PC-9 (cell line): Measurements from ENCODE around the gene TBRG4. TPM values are rescaled to one million over a fixed set of nuclear protein-coding genes. Genes with fewer than 3 reads are reported as not detected.

Source experiments
- BruUV-seq: library from RNA; stranded (reverse); fragments of 400-500 nt; replicated peaks from 2 replicates; lab custom pipeline; 2021; lab: Mats Ljungman, UMichigan
- CTCF ChIA-PET: fragments of 300-600 bp; sonication (Branson Sonifier 250); formaldehyde crosslinking; loops from one replicate; lab custom pipeline; 2022; ENCODE audit warnings: antibody characterized with exemption; lab: Charles Lee
- POLR2A ChIA-PET: fragments of 300-600 bp; sonication (Branson Sonifier 250); formaldehyde crosslinking; loops from one replicate; lab custom pipeline; 2022; ENCODE audit warnings: antibody characterized with exemption; ENCODE audit not compliant: unreplicated experiment; lab: Charles Lee
- DNase-seq, 2 experiments: peaks; one replicate each; pipeline versions ENCODE4 v3.0.0 to v3.0.0-alpha.2; 2015 to 2022; ENCODE audit warnings: mixed read lengths in 1 of 2
- H2AFZ ChIP-seq: fragments of 200-600 bp; sonication (generic); 2 replicates; pipeline ENCODE4 v1.8.1; 2017; ENCODE audit warnings: antibody characterized with exemption
- H3F3A ChIP-seq: fragments of 200-600 bp; sonication (generic); 2 replicates; pipeline ENCODE4 v1.8.1; 2017; ENCODE audit warnings: antibody characterized with exemption, mild to moderate bottlenecking, low read depth; ENCODE audit not compliant: insufficient read depth
- H3K27ac ChIP-seq: fragments of 200-600 bp; sonication (generic); 2 replicates; pipeline ENCODE4 v1.6.1; 2016; ENCODE audit warnings: mixed run types
- H3K27me3 ChIP-seq: fragments of 200-600 bp; sonication (generic); 2 replicates; pipeline ENCODE4 v1.6.1; 2016; ENCODE audit warnings: low read depth, mixed run types; ENCODE audit not compliant: insufficient read depth
- H3K36me3 ChIP-seq: fragments of 200-600 bp; sonication (generic); 2 replicates; pipeline ENCODE4 v1.6.1; 2016; ENCODE audit warnings: low read depth, mixed run types
- H3K4me1 ChIP-seq: fragments of 200-600 bp; sonication (generic); replicated peaks from 2 replicates; pipeline ENCODE4 v1.6.1; 2016; ENCODE audit warnings: mixed run types; ENCODE audit not compliant: insufficient read depth
- H3K4me2 ChIP-seq: fragments of 200-600 bp; sonication (generic); 2 replicates; pipeline ENCODE4 v1.6.1; 2017; ENCODE audit warnings: mixed run types
- H3K4me3 ChIP-seq: fragments of 200-600 bp; sonication (generic); 2 replicates; pipeline ENCODE4 v1.6.1; 2016; ENCODE audit warnings: mixed run types
- H3K79me2 ChIP-seq: fragments of 200-600 bp; sonication (generic); 2 replicates; pipeline ENCODE4 v1.6.1; 2017; ENCODE audit warnings: low read depth, mixed run types
- H3K9me2 ChIP-seq: fragments of 200-600 bp; sonication (generic); 2 replicates; pipeline ENCODE4 v1.8.1; 2017; ENCODE audit warnings: mild to moderate bottlenecking; ENCODE audit not compliant: insufficient read depth
- H3K9me3 ChIP-seq: fragments of 200-600 bp; sonication (generic); 2 replicates; pipeline ENCODE4 v1.8.1; 2016; ENCODE audit warnings: low read depth; ENCODE audit not compliant: insufficient read depth
- H4K20me1 ChIP-seq: fragments of 200-600 bp; sonication (generic); 2 replicates; pipeline ENCODE4 v1.8.1; 2017; ENCODE audit not compliant: insufficient read depth
- CTCF ChIP-seq: fragments of 200-600 bp; sonication (generic); conservative IDR thresholded peaks from 2 replicates; pipeline ENCODE4 v1.6.1; 2017; ENCODE audit warnings: mixed run types, antibody characterized with exemption, mild to moderate bottlenecking, moderate library complexity
- EZH2 ChIP-seq: fragments of 200-600 bp; sonication (generic); IDR thresholded peaks from 2 replicates; pipeline ENCODE4 v1.8.0; 2017; ENCODE audit warnings: antibody characterized with exemption, low read depth
- intact Hi-C: fragments of 100-400 bp; cut with micrococcal nuclease; formaldehyde crosslinking; loops from one replicate; pipeline ENCODE4 v1.10.0; 2022; ENCODE audit not compliant: unreplicated experiment
- total RNA-seq: library from RNA; stranded (reverse); gene quantifications from 2 replicates; pipeline ENCODE4 v1.2.3, GENCODE V29; 2021

TBRG4 gene
- total RNA-seq, 1 experiment from 2014 or later = 120 TPM

DNA sequence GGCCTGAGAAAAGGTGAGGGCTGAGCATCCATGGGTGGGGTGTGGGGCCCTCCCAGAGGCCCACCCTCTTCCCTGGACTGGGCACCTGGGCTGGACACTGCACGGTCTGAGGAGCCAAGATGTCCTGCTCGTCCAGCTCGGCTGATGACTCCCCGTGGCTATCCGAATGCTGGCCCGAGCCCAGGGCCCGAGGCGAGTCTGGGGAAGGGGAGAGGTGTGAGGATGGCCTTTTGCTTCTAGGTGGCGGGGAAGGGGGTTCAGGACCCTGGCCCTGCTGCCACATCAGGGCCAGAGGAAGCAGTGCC lies 29.9 kb downstream of the TBRG4 start:
- intact Hi-C loops = no loop called here
- no TSS peak for BruUV-seq
- POLR2A ChIA-PET = no interaction called here

GRCh38 chr7:45080958-45081669 lies 30.4 kb downstream of the TBRG4 start:
- peaks cover 10% of the 10 kb centered on the region; the same call in 1 of the 2 replicates for H3F3A ChIP-seq
- CTCF ChIA-PET = no interaction called here
- no peak overlapping the region for H3K4me2 ChIP-seq
- TF ChIP-seq EZH2 (no peak), CTCF (no peak)
- no peaks in the 10 kb centered on the region for H3K79me2 ChIP-seq
- H2AFZ ChIP-seq = no peak overlapping the region
- no peak overlapping the region for H3K4me3 ChIP-seq
- H3K27ac ChIP-seq = no peak overlapping the region
- H3K9me2 ChIP-seq = no peaks in the 10 kb centered on the region
- H4K20me1 ChIP-seq = no peaks in the 10 kb centered on the region
- H3K27me3 ChIP-seq = no peaks in the 10 kb centered on the region
- POLR2A ChIA-PET = no interaction called here
- no peak for DNase-seq
- no peaks in the 10 kb centered on the region for H3K36me3 ChIP-seq
- intact Hi-C loops = no loop called here
- no peaks in the 10 kb centered on the region for H3K9me3 ChIP-seq
- no TSS peak for BruUV-seq
- H3K4me1 ChIP-seq = peaks cover 11% of the 10 kb centered on the region

More for the DNA sequence above, 29.9 kb downstream of the TBRG4 start:
- Histone ChIP-seq H3K9me2 (no peaks in the 10 kb centered on the region), H3K9me3 (no peaks in the 10 kb centered on the region), H4K20me1 (no peaks in the 10 kb centered on the region), H3F3A (peaks cover 15% of the 10 kb centered on the region; the same call in 1 of the 2 replicates), H3K4me1 (peaks cover 11% of the 10 kb centered on the region), H3K4me3 (no peak overlapping the region), H2AFZ (no peak overlapping the region), H3K4me2 (no peak overlapping the region), H3K27me3 (no peaks in the 10 kb centered on the region), H3K27ac (no peak overlapping the region), H3K36me3 (no peaks in the 10 kb centered on the region), H3K79me2 (no peaks in the 10 kb centered on the region)
- TF ChIP-seq CTCF (no peak), EZH2 (no peak)
- no peak for DNase-seq
- CTCF ChIA-PET = no interaction called here

GRCh38 chr7:45080265-45080957 lies 31.1 kb downstream of the TBRG4 start:
- POLR2A ChIA-PET = no interaction called here
- Histone ChIP-seq H3K36me3 (no peaks in the 10 kb centered on the region), H2AFZ (no peak overlapping the region), H3K79me2 (no peaks in the 10 kb centered on the region), H3K9me3 (no peaks in the 10 kb centered on the region), H3K4me3 (no peak overlapping the region), H3K4me2 (no peak overlapping the region), H3K27me3 (no peaks in the 10 kb centered on the region), H3F3A (peaks cover 7% of the 10 kb centered on the region; the same call in 1 of the 2 replicates), H4K20me1 (no peaks in the 10 kb centered on the region), H3K4me1 (peaks cover 11% of the 10 kb centered on the region), H3K27ac (no peak overlapping the region), H3K9me2 (no peaks in the 10 kb centered on the region)
- CTCF ChIA-PET = no interaction called here
- no peak for DNase-seq
- intact Hi-C loops = no loop called here
- BruUV-seq = no TSS peak
- TF ChIP-seq CTCF = no peak
